GM23338 (cell line): Measurements from ENCODE around the gene APH1A. TPM values are rescaled to one million over a fixed set of nuclear protein-coding genes. Genes with fewer than 3 reads are reported as not detected.
A peak's percentile ranks its signal among the peaks of the same experiment; 100 is the strongest.

Experiments used
- ATAC-seq: fragments of 200-7000 bp; cut with Tn5 transposase; 3 replicates; pipeline ENCODE4 v1.9.1; 2020
- DNase-seq: peaks from one replicate; pipeline ENCODE4 v3.0.0-alpha.2; 2015; ENCODE audit warnings: low spot score
- H2AFZ ChIP-seq: fragments of 200-600 bp; sonication (generic); 2 replicates; pipeline ENCODE4 v1.8.0; 2016; ENCODE audit warnings: antibody characterized with exemption, mild to moderate bottlenecking, moderate library complexity
- H3F3A ChIP-seq: fragments of 200-600 bp; sonication (generic); replicated peaks from 2 replicates; pipeline ENCODE4 v1.8.0; 2017; ENCODE audit warnings: antibody characterized with exemption, mixed run types, low read depth
- H3K27ac ChIP-seq: fragments of 200-600 bp; sonication (generic); 2 replicates; pipeline ENCODE4 v1.6.1; 2016; ENCODE audit warnings: low read depth
- H3K27me3 ChIP-seq: fragments of 200-600 bp; sonication (generic); 2 replicates; pipeline ENCODE4 v1.8.0; 2016; ENCODE audit warnings: mild to moderate bottlenecking, mixed run types, moderate library complexity; ENCODE audit not compliant: insufficient read depth
- H3K36me3 ChIP-seq: fragments of 200-600 bp; sonication (generic); 2 replicates; pipeline ENCODE4 v1.8.0; 2016; ENCODE audit warnings: mild to moderate bottlenecking; ENCODE audit not compliant: insufficient read depth
- H3K4me1 ChIP-seq: fragments of 200-600 bp; sonication (generic); 2 replicates; pipeline ENCODE4 v1.8.0; 2016; ENCODE audit warnings: mild to moderate bottlenecking, moderate library complexity; ENCODE audit not compliant: insufficient read depth
- H3K4me2 ChIP-seq: fragments of 200-600 bp; sonication (generic); 2 replicates; pipeline ENCODE4 v1.7.1; 2017; ENCODE audit warnings: mixed run types
- H3K4me3 ChIP-seq: fragments of 200-600 bp; sonication (generic); 2 replicates; pipeline ENCODE4 v1.6.1; 2016; ENCODE audit warnings: mixed run types
- H3K79me2 ChIP-seq: fragments of 200-600 bp; sonication (generic); replicated peaks from 2 replicates; pipeline ENCODE4 v1.8.0; 2017; ENCODE audit warnings: mild to moderate bottlenecking; ENCODE audit not compliant: insufficient read depth
- H3K9me2 ChIP-seq: fragments of 200-600 bp; sonication (generic); 2 replicates; pipeline ENCODE4 v1.8.0; 2017; ENCODE audit not compliant: insufficient read depth
- H4K20me1 ChIP-seq: fragments of 200-600 bp; sonication (generic); replicated peaks from 2 replicates; pipeline ENCODE4 v1.8.0; 2017; ENCODE audit warnings: mild to moderate bottlenecking; ENCODE audit not compliant: insufficient read depth
- H3K27ac Mint-ChIP-seq: 2 replicates; pipeline ENCODE4 v1.8.0; 2020; ENCODE audit warnings: inconsistent platforms, mild to moderate bottlenecking, moderate library complexity, mixed read lengths
- H3K27me3 Mint-ChIP-seq: 3 replicates; pipeline ENCODE4 v1.8.0; 2022; ENCODE audit warnings: low read depth, mild to moderate bottlenecking, moderate library complexity, mixed read lengths, inconsistent platforms; ENCODE audit not compliant: insufficient read depth, poor library complexity
- H3K36me3 Mint-ChIP-seq: 3 replicates; pipeline ENCODE4 v1.8.0; 2021; ENCODE audit warnings: low read depth, mild to moderate bottlenecking, inconsistent platforms, moderate library complexity, mixed read lengths
- H3K4me1 Mint-ChIP-seq: 3 replicates; pipeline ENCODE4 v1.8.0; 2020; ENCODE audit warnings: mild to moderate bottlenecking, inconsistent platforms, mixed read lengths
- H3K4me3 Mint-ChIP-seq: 3 replicates; pipeline ENCODE4 v1.8.0; 2021; ENCODE audit warnings: moderate library complexity, mild to moderate bottlenecking, inconsistent platforms, mixed read lengths
- H3K9me3 Mint-ChIP-seq: 3 replicates; pipeline ENCODE4 v1.8.0; 2020; ENCODE audit warnings: moderate library complexity, mild to moderate bottlenecking, inconsistent platforms, mixed read lengths
- CREB1 ChIP-seq: fragments of 250-450 bp; sonication (Bioruptor Pico); IDR thresholded peaks from 2 replicates; pipeline ENCODE4 v1.5.0; 2020; ENCODE audit warnings: low read depth, mild to moderate bottlenecking, moderate library complexity
- CTCF ChIP-seq, 2 experiments: fragments of 200-600 bp in 1 of 2; sonication (generic) in 1 of 2; conservative IDR thresholded peaks; 2 replicates each; pipeline versions ENCODE4 v1.5.1 to v1.6.1; 2016 to 2017; ENCODE audit warnings: antibody characterized with exemption in 2 of 2, low read depth in 2 of 2, mild to moderate bottlenecking in 2 of 2, moderate library complexity in 1 of 2
- ETS1 ChIP-seq: IDR thresholded peaks from 2 replicates; pipeline ENCODE4 v1.6.1; 2016; ENCODE audit warnings: antibody characterized with exemption
- JUNB ChIP-seq: IDR thresholded peaks from one replicate; pipeline ENCODE4 v1.6.1; 2016; ENCODE audit warnings: antibody characterized with exemption; ENCODE audit not compliant: unreplicated experiment
- REST ChIP-seq: IDR thresholded peaks from one replicate; pipeline ENCODE4 v1.6.1; 2018; ENCODE audit warnings: antibody characterized with exemption; ENCODE audit not compliant: unreplicated experiment
- ZNF462 ChIP-seq: fragments of 250-450 bp; sonication (Bioruptor Pico); IDR thresholded peaks from 2 replicates; pipeline ENCODE4 v1.5.0; 2020; ENCODE audit warnings: mild to moderate bottlenecking, moderate library complexity
- polyA plus RNA-seq: library from polyadenylated mRNA; unstranded; fragments of >200 nt; fragmentation: Nextera tagmentation; extraction: Ambion mirVana; gene quantifications from 2 replicates; pipeline ENCODE4 v1.2.1, GENCODE V29; 2016
- total RNA-seq: library from RNA; depleted of rRNA; stranded (reverse); fragments of >200 nt; shearing (Covaris generic); gene quantifications from 2 replicates; pipeline ENCODE4 v1.2.3, GENCODE V29; 2014

APH1A gene
- total and polyA plus RNA-seq, 2 experiments from 2014 or later, result 17.7 to 82.7 TPM

GRCh38 chr1:150262388-150263320, 6.2 kb downstream of the APH1A start:
- no peak for DNase-seq
- H4K20me1 ChIP-seq, result peaks cover 10% of the 10 kb centered on the region
- no peak overlapping the region for H3K4me2 ChIP-seq
- H3F3A ChIP-seq, result peaks cover 33% of the 10 kb centered on the region
- H3K4me3 ChIP-seq, result no peak overlapping the region
- H3K27ac ChIP-seq, result 0 out of 2 replicates have a peak overlapping the region, but pooled peaks have one; percentile 55
- Mint-ChIP-seq H3K9me3 (no peaks in the 10 kb centered on the region), H3K27me3 (peaks cover 21% of the 10 kb centered on the region), H3K4me3 (no peak overlapping the region), H3K36me3 (peaks cover 69% of the 10 kb centered on the region), H3K4me1 (peaks cover 25% of the 10 kb centered on the region), H3K27ac (no peak overlapping the region)
- H3K79me2 ChIP-seq, result peaks cover 30% of the 10 kb centered on the region
- H3K36me3 ChIP-seq, result peaks cover 25% of the 10 kb centered on the region; the same call in 1 of the 2 replicates
- no peak overlapping the region for H2AFZ ChIP-seq
- no peaks in the 10 kb centered on the region for H3K27me3 ChIP-seq
- ATAC-seq, result no peak
- TF ChIP-seq CREB1 (no peak), CTCF (conservative IDR thresholded peaks at IDR 0.05; ENCODE audit: low read depth in 2 of 2) (0 out of 4 replicates have a peak, but pooled peaks of 1 of the 2 experiments have one; percentile 6)
- H3K9me2 ChIP-seq, result no peaks in the 10 kb centered on the region
- H3K4me1 ChIP-seq, result peaks cover 19% of the 10 kb centered on the region

- no peak for DNase-seq
- no peaks in the 10 kb centered on the region for H3K27me3 ChIP-seq
- Mint-ChIP-seq H3K27me3 (peaks cover 19% of the 10 kb centered on the region), H3K4me3 (no peak overlapping the region; the same call in 2 of the 3 replicates), H3K9me3 (no peaks in the 10 kb centered on the region; the same call in 2 of the 3 replicates), H3K27ac (no peak overlapping the region), H3K36me3 (peaks cover 56% of the 10 kb centered on the region), H3K4me1 (peaks cover 30% of the 10 kb centered on the region)
- H3K9me2 ChIP-seq, result no peaks in the 10 kb centered on the region
- H3K79me2 ChIP-seq, result peaks cover 26% of the 10 kb centered on the region
- peaks cover 10% of the 10 kb centered on the region for H4K20me1 ChIP-seq
- peaks cover 38% of the 10 kb centered on the region for H3F3A ChIP-seq
- peaks cover 17% of the 10 kb centered on the region for H3K4me1 ChIP-seq
- no peak overlapping the region for H3K27ac ChIP-seq
- H3K4me3 ChIP-seq, result no peak overlapping the region
- peaks cover 20% of the 10 kb centered on the region; the same call in 1 of the 2 replicates for H3K36me3 ChIP-seq
- no peak overlapping the region for H2AFZ ChIP-seq
- ATAC-seq, result no peak
- H3K4me2 ChIP-seq, result no peak overlapping the region
- TF ChIP-seq ZNF462 (CRISPR knock-in tag) (no peak), JUNB (no peak), REST (no peak), ETS1 (no peak)
These were observed 7.4 kb downstream of the APH1A start for GRCh38 chr1:150261367-150261766.
